ENCODE measurements around the gene SLC16A1.
A peak's percentile ranks its signal among the peaks of the same experiment; 100 is the strongest.

SLC16A1 gene

DNA sequence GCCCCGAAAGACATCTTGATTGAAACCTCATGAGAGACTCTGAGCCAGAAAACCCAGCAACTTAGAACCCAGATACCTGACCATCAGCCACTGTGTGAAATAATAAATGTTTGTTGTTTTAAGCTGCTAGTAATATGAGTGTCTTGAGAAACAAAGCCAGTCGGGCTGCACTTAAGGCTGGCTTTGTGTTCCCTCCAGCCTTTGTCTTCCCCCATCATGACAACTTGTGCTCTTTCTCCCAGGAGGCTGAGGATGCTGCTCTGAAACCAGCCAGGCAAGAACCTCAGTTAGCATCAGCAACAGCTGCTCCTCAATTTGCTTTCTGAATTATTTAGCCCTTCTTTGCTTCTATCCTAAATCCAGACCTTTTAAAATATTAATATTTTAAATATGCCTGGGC, 78.2 kb downstream of the SLC16A1 start:
- DNase-seq: no peak

DNA sequence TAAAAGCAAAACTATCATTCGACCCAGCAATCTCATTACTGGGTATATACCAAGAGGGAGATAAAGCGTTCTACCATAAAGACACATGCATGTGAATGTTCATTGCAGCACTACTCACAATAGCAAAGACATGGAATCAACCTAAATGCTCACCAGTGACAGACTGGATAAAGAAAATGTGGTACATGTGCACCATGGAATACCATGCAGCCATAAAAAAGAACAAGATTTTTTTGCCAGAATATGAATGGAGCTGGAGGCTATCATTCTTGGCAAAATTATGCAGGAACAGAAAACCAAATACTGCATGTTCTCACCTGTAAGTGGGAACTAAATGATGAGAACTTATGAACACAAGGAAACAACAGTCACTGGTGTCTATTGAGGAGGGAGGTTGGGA, 79.7 kb downstream of the SLC16A1 start:
- no peak for DNase-seq

DNA sequence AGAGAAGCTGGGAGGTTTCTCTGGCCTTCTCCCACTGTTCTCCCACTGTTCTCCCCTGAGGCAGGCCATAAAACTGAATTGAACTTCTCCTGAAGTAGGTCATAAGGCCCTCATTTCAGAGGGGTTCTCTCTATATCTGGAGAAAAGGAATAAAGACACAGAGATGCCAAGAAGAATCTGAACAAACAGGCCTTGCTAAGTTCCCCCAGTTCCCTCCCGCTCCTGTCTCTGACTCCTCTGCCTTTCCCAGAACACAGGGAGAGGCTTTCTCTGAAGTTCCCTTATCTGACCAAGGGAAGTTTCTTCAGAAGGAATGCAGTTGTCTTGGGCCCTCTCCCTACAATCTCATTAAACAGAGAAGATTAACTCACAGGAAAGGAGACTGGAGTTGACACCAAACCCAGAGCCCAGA, 83.4 kb downstream of the SLC16A1 start:
- peak; percentile 89 for DNase-seq

DNA sequence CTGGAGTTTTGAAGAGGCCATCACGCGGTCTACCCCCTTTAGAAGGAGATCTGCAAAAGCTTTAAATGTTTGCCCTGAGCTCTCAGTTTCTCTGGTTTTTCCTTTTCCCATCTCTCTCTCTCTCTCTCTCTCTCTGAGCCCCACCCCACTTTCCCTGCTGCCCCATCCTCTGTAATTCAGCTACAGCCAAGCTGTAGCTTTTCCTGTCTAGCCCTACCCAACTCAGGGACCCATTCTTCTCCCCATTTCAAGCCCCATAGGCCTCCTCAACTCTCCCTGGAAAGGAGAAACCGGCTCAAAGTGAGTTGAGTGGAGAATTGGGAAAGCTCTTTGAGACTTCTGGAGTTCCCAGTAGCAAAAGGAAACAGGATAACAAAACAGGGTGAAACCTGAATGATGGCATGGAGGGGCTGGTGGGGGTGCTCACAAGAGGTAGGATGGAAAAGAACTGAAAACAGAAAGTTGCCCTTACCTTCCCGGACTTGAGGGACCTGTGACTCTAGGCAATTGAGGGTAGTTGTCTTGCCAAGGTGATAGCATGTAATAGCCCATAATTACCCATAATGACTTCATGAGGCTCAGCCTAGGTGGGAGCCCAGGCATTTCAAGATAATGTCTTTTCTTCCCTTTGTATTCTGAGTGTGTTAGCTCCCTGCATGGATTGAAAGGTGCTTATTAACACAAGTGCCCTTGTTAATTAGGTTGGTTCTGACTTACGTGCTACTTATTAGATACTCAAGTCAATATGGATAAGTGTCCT, 84.9 kb downstream of the SLC16A1 start:
- DNase-seq: peak; percentile 58

DNA sequence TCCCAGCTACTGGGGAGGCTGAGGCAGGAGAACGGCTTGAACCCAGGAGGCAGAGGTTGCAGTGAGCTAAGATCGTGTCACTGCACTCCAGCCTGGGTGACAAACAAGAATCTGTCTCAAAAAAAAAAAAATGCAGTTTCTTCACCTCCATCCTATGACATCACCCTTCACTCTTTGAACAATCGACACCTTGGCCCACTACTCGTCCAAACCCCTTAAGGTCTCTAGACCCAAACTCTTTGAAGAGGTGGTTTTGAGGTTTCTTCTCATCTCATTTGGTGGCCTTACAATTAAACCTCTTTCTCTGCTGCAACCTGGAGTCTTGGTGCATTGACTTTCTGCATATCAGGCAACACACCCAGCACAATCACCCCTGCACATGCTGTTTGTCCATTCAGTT, 86.1 kb downstream of the SLC16A1 start:
- no peak for DNase-seq

DNA sequence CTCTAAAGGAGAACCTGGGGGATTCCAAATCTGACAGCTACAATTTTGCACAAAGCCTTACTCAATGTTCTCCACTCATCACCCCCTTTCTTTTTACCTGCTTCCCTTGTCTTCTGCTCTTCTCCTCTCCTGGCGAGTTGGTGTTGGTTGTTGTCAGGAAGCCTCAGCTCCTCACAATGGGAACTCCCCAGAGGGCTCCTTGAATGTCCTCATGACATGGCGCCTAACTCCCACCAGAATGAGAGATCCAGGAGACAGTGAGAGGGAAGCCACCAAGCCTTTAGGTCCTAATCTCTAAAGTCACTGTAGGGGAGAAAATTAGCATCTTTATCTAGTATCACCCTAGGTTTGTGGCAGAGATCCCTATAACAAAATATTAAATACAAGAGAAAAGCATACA, 87.8 kb downstream of the SLC16A1 start:
- no peak for DNase-seq

DNA sequence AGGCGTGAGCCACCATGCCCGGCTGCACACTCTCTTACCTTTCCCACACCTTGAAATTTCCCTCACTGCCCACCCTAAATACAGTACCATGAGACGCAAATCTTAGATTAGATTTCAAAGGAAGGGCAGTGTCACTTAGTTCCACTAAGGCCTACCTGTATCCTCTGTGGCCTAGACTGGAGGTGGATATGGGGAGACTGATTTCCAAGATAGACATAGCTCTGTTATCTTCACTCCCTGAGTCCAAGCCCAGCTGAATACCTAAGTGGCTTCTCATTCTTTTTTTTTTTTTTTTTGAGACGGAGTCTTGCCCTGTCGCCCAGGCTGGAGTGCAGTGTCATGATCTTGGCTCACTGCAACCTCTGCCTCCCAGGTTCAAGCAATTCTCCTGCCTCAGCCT, 89.0 kb downstream of the SLC16A1 start:
- DNase-seq: peak; percentile 61

DNA sequence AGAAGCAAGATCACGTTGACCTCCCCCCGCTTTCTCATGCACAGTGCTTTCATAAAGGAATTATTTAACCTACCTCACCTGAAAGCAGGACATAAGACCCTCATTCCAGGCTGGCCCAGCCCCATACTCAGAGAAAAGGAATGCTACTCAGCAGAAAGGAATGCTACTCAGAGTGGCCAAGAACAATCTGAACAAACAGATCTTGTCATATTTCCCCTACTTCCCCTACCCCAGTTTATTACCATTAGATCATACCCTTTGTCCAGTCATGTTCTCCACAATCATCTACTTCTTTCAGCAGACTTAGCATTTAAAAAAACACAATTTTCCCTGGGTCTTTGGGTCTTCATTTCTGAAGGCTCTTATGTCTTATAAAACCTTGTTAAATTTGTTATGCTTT, 89.8 kb downstream of the SLC16A1 start:
- peak; percentile 88 for DNase-seq

DNA sequence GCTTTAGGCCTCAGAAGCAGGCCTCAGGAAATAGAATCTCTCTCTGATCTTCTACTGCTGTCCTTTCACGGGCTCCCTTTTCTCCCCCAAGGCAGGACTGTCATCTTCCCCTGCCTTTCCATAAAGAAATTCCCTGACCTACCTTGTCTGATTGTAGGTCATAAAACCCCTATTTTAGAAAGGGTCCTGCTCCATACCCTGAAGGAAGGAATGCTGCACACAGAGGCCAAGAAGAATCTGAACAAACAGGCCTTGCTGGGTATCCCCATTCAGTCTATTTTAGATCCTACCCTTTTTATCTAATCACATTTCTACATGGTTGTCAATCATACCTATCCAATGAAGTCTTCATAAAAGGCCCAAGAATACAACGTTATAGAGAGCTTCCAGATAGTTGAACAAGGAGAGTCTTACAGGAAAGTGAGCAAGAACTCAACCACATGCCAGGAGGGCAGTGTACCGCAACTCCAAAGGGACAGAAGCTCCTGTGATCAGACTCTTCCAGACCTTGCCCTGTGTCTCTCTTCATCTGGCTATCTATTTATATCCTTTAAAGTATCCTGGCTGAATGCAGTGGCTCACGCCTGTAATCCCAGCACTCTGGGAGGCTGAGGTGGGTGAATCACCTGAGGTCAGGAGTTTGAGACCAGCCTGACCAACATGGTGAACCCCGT, 93.1 kb downstream of the SLC16A1 start:
- peak; percentile 62 for DNase-seq
